PC-9 (cell line): ENCODE results near the gene PRR5L. TPM values are rescaled to one million over a fixed set of nuclear protein-coding genes. Genes with fewer than 3 reads are reported as not detected.

ENCODE experiments used
- BruUV-seq: library from RNA; stranded (reverse); fragments of 400-500 nt; replicated peaks from 2 replicates; lab custom pipeline; 2021; lab: Mats Ljungman, UMichigan
- CTCF ChIA-PET: fragments of 300-600 bp; sonication (Branson Sonifier 250); formaldehyde crosslinking; loops from one replicate; lab custom pipeline; 2022; ENCODE audit warnings: antibody characterized with exemption; lab: Charles Lee
- POLR2A ChIA-PET: fragments of 300-600 bp; sonication (Branson Sonifier 250); formaldehyde crosslinking; loops from one replicate; lab custom pipeline; 2022; ENCODE audit warnings: antibody characterized with exemption; ENCODE audit not compliant: unreplicated experiment; lab: Charles Lee
- DNase-seq, 2 experiments: peaks; one replicate each; pipeline versions ENCODE4 v3.0.0 to v3.0.0-alpha.2; 2015 to 2022; ENCODE audit warnings: mixed read lengths in 1 of 2
- H2AFZ ChIP-seq: fragments of 200-600 bp; sonication (generic); 2 replicates; pipeline ENCODE4 v1.8.1; 2017; ENCODE audit warnings: antibody characterized with exemption
- H3F3A ChIP-seq: fragments of 200-600 bp; sonication (generic); 2 replicates; pipeline ENCODE4 v1.8.1; 2017; ENCODE audit warnings: antibody characterized with exemption, mild to moderate bottlenecking, low read depth; ENCODE audit not compliant: insufficient read depth
- H3K27ac ChIP-seq: fragments of 200-600 bp; sonication (generic); 2 replicates; pipeline ENCODE4 v1.6.1; 2016; ENCODE audit warnings: mixed run types
- H3K27me3 ChIP-seq: fragments of 200-600 bp; sonication (generic); 2 replicates; pipeline ENCODE4 v1.6.1; 2016; ENCODE audit warnings: low read depth, mixed run types; ENCODE audit not compliant: insufficient read depth
- H3K36me3 ChIP-seq: fragments of 200-600 bp; sonication (generic); 2 replicates; pipeline ENCODE4 v1.6.1; 2016; ENCODE audit warnings: low read depth, mixed run types
- H3K4me1 ChIP-seq: fragments of 200-600 bp; sonication (generic); replicated peaks from 2 replicates; pipeline ENCODE4 v1.6.1; 2016; ENCODE audit warnings: mixed run types; ENCODE audit not compliant: insufficient read depth
- H3K4me2 ChIP-seq: fragments of 200-600 bp; sonication (generic); 2 replicates; pipeline ENCODE4 v1.6.1; 2017; ENCODE audit warnings: mixed run types
- H3K4me3 ChIP-seq: fragments of 200-600 bp; sonication (generic); 2 replicates; pipeline ENCODE4 v1.6.1; 2016; ENCODE audit warnings: mixed run types
- H3K79me2 ChIP-seq: fragments of 200-600 bp; sonication (generic); 2 replicates; pipeline ENCODE4 v1.6.1; 2017; ENCODE audit warnings: low read depth, mixed run types
- H3K9me2 ChIP-seq: fragments of 200-600 bp; sonication (generic); 2 replicates; pipeline ENCODE4 v1.8.1; 2017; ENCODE audit warnings: mild to moderate bottlenecking; ENCODE audit not compliant: insufficient read depth
- H3K9me3 ChIP-seq: fragments of 200-600 bp; sonication (generic); 2 replicates; pipeline ENCODE4 v1.8.1; 2016; ENCODE audit warnings: low read depth; ENCODE audit not compliant: insufficient read depth
- H4K20me1 ChIP-seq: fragments of 200-600 bp; sonication (generic); 2 replicates; pipeline ENCODE4 v1.8.1; 2017; ENCODE audit not compliant: insufficient read depth
- EZH2 ChIP-seq: fragments of 200-600 bp; sonication (generic); IDR thresholded peaks from 2 replicates; pipeline ENCODE4 v1.8.0; 2017; ENCODE audit warnings: antibody characterized with exemption, low read depth
- intact Hi-C: fragments of 100-400 bp; cut with micrococcal nuclease; formaldehyde crosslinking; loops from one replicate; pipeline ENCODE4 v1.10.0; 2022; ENCODE audit not compliant: unreplicated experiment
- total RNA-seq: library from RNA; stranded (reverse); gene quantifications from 2 replicates; pipeline ENCODE4 v1.2.3, GENCODE V29; 2021
- TF ChIP-seq, protein P1 (sequence below): fragments of 200-600 bp; sonication (generic); conservative IDR thresholded peaks from 2 replicates; pipeline ENCODE4 v1.6.1; 2017; ENCODE audit warnings: mixed run types, antibody characterized with exemption, mild to moderate bottlenecking, moderate library complexity

The PRR5L gene
- total RNA-seq, 1 experiment from 2014 or later: 5.1 TPM

GRCh38 chr11:36356201-36356600 lies 60.1 kb downstream of the PRR5L start:
- intact Hi-C loops: no loop called here
- no peak for DNase-seq
- H3F3A ChIP-seq: 0 out of 2 replicates have a peak, but pooled peaks cover 8% of the 10 kb centered on the region
- no TSS peak for BruUV-seq
- H3K9me2 ChIP-seq: no peaks in the 10 kb centered on the region
- ChIA-PET POLR2A (no interaction called here), CTCF (no interaction called here)
- no peak overlapping the region for H3K27ac ChIP-seq
- no peaks in the 10 kb centered on the region for H4K20me1 ChIP-seq
- TF ChIP-seq EZH2: no peak
- TF ChIP-seq, protein P1, sequence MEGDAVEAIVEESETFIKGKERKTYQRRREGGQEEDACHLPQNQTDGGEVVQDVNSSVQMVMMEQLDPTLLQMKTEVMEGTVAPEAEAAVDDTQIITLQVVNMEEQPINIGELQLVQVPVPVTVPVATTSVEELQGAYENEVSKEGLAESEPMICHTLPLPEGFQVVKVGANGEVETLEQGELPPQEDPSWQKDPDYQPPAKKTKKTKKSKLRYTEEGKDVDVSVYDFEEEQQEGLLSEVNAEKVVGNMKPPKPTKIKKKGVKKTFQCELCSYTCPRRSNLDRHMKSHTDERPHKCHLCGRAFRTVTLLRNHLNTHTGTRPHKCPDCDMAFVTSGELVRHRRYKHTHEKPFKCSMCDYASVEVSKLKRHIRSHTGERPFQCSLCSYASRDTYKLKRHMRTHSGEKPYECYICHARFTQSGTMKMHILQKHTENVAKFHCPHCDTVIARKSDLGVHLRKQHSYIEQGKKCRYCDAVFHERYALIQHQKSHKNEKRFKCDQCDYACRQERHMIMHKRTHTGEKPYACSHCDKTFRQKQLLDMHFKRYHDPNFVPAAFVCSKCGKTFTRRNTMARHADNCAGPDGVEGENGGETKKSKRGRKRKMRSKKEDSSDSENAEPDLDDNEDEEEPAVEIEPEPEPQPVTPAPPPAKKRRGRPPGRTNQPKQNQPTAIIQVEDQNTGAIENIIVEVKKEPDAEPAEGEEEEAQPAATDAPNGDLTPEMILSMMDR: no peak
- H3K4me3 ChIP-seq: no peak overlapping the region
- no peak overlapping the region for H2AFZ ChIP-seq
- H3K36me3 ChIP-seq: no peaks in the 10 kb centered on the region
- H3K4me1 ChIP-seq: peaks cover 12% of the 10 kb centered on the region
- no peaks in the 10 kb centered on the region for H3K9me3 ChIP-seq
- no peaks in the 10 kb centered on the region for H3K27me3 ChIP-seq
- H3K4me2 ChIP-seq: no peak overlapping the region
- H3K79me2 ChIP-seq: no peaks in the 10 kb centered on the region

DNA sequence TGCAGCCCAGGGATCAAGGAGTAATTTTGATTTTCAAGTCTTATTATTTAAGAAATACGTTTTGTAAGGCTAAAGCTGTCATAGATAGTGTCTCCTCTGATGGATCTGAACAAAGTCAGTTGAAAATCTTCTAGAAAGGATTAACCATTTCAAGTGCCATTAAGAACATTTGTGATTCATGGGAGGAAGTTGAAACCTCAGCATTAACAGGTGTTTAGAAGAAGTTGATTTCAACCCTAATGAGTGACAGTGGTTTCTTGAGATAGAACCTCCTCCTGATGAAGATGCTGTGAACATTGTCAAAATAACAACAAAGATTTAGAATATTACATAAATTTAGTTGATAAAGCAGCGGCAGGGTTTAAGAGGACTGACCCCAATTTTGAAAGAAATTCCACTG lies 61.7 kb downstream of the PRR5L start:
- TF ChIP-seq, protein P1: no peak
- TF ChIP-seq EZH2: no peak
- intact Hi-C loops: no loop called here
- no TSS peak for BruUV-seq

DNA sequence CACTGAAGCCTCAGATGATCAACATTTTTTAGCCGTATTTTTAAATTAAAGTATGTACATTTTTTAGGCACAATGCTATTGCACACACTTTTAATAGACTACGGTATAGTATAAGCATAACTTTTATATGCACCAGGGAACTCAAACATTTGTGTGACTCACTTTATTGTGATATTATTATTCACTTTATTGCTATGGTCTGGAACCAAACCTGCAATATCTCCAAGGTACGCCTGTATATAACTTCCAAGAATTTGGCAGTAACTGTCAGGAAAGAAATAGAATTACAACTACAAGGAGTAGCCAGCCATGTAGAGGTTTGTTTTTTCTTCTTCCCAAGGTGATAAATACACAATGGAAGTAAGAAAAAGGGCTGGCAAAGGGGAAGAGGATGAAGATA lies 62.3 kb downstream of the PRR5L start:
- intact Hi-C loops: no loop called here
- POLR2A ChIA-PET: no interaction called here
- Histone ChIP-seq H4K20me1 (no peaks in the 10 kb centered on the region), H3K9me2 (no peaks in the 10 kb centered on the region), H3K4me3 (no peak overlapping the region), H3K27me3 (no peaks in the 10 kb centered on the region), H3K27ac (no peak overlapping the region), H2AFZ (no peak overlapping the region), H3K79me2 (no peaks in the 10 kb centered on the region), H3K4me1 (peaks cover 33% of the 10 kb centered on the region), H3K36me3 (no peaks in the 10 kb centered on the region), H3K9me3 (no peaks in the 10 kb centered on the region), H3K4me2 (no peak overlapping the region), H3F3A (peaks cover 4% of the 10 kb centered on the region)
- DNase-seq: no peak
- CTCF ChIA-PET: no interaction called here
- BruUV-seq: no TSS peak
- TF ChIP-seq, protein P1: no peak
- TF ChIP-seq EZH2: no peak

More for the DNA sequence above, 61.7 kb downstream of the PRR5L start:
- Histone ChIP-seq H3K4me2 (no peak overlapping the region), H3F3A (no peaks in the 10 kb centered on the region), H3K79me2 (no peaks in the 10 kb centered on the region), H3K4me1 (peaks cover 27% of the 10 kb centered on the region), H2AFZ (no peak overlapping the region), H3K4me3 (no peak overlapping the region), H4K20me1 (no peaks in the 10 kb centered on the region), H3K9me3 (no peaks in the 10 kb centered on the region), H3K27me3 (no peaks in the 10 kb centered on the region), H3K36me3 (no peaks in the 10 kb centered on the region), H3K9me2 (no peaks in the 10 kb centered on the region), H3K27ac (no peak overlapping the region)
- POLR2A ChIA-PET: no interaction called here
- CTCF ChIA-PET: no interaction called here
- no peak for DNase-seq
